TTC549 (cell line): ENCODE data around the gene TMPRSS4.

Experiments
- FAIRE-seq: peaks from 2 replicates; lab custom pipeline; 2012; peaks lifted over from hg19 to GRCh38; lab: Jason Lieb, UNC

Gene TMPRSS4

GRCh38 chr11:118081241-118081958 lies 4.5 kb downstream of the TMPRSS4 start:
- FAIRE-seq = no peak

GRCh38 chr11:118082880-118083552 lies 6.1 kb downstream of the TMPRSS4 start:
- no peak for FAIRE-seq

- FAIRE-seq = no peak
Measured at GRCh38 chr11:118084247-118084646, 7.4 kb downstream of the TMPRSS4 start.

- FAIRE-seq = no peak
Measured at GRCh38 chr11:118084656-118085055, 7.8 kb downstream of the TMPRSS4 start.

- FAIRE-seq = no peak
Measured at GRCh38 chr11:118086913-118087768, 10.3 kb downstream of the TMPRSS4 start, which contains the start of gene SMIM35. TSS of gene SMIM35 (minus strand) at chr11:118086963. CDS start at chr11:118086757, 206 bp downstream.

GRCh38 chr11:118087931-118088330 lies 11.1 kb downstream of the TMPRSS4 start:
- FAIRE-seq = no peak

- no peak for FAIRE-seq
Measured at GRCh38 chr11:118088531-118088930, 11.7 kb downstream of the TMPRSS4 start.

GRCh38 chr11:118090545-118091162 lies 13.8 kb downstream of the TMPRSS4 start:
- no peak for FAIRE-seq

GRCh38 chr11:118091690-118092089 lies 14.8 kb downstream of the TMPRSS4 start:
- no peak for FAIRE-seq

- no peak for FAIRE-seq
Measured at GRCh38 chr11:118092907-118093571, 16.2 kb downstream of the TMPRSS4 start.

- FAIRE-seq = no peak
Measured at GRCh38 chr11:118095493-118095892, 18.6 kb downstream of the TMPRSS4 start.

GRCh38 chr11:118095967-118096367 lies 19.1 kb downstream of the TMPRSS4 start:
- no peak for FAIRE-seq

GRCh38 chr11:118098996-118099837 lies 22.3 kb downstream of the TMPRSS4 start:
- no peak for FAIRE-seq

- FAIRE-seq = no peak
Measured at GRCh38 chr11:118099838-118100556, 23.1 kb downstream of the TMPRSS4 start.

- no peak for FAIRE-seq
Measured at GRCh38 chr11:118100691-118101232, 23.9 kb downstream of the TMPRSS4 start.

GRCh38 chr11:118102721-118103261 lies 25.9 kb downstream of the TMPRSS4 start:
- no peak for FAIRE-seq

- no peak for FAIRE-seq
Measured at GRCh38 chr11:118104491-118104890, 27.6 kb downstream of the TMPRSS4 start.

- no peak for FAIRE-seq
Measured at GRCh38 chr11:118105657-118106305, 28.9 kb downstream of the TMPRSS4 start.

GRCh38 chr11:118106789-118107335 lies 30.0 kb downstream of the TMPRSS4 start:
- FAIRE-seq = no peak
